Tibial artery (tissue), 4 donors: ENCODE results near the gene DDO.

Experiments used
- DNase-seq, 2 donors: peaks; one replicate each; pipeline ENCODE4 v3.0.0-alpha.2; 2019
- H3K27ac ChIP-seq, 2 donors: fragments of 200-600 bp; sonication (generic) in 1 of 2; 1 replicate in 1 of 2; 2 replicates in 1 of 2; pipeline ENCODE4 v1.5.1; 2018 to 2019; ENCODE audit warnings: mild to moderate bottlenecking in 1 of 2
- H3K27me3 ChIP-seq, 2 donors: fragments of 200-600 bp; sonication (generic) in 1 of 2; one replicate each; pipeline versions ENCODE4 v1.5.1 to v1.6.0; 2016 to 2019
- H3K36me3 ChIP-seq, 3 donors: fragments of 200-600 bp; sonication (generic) in 2 of 3; one replicate each; pipeline ENCODE4 v1.5.1; 2016 to 2019; ENCODE audit warnings: mild to moderate bottlenecking in 2 of 3
- H3K4me1 ChIP-seq, 4 donors: fragments of 200-600 bp; sonication (generic) in 2 of 4; 1 replicate in 3 of 4; 2 replicates in 1 of 4; pipeline ENCODE4 v1.5.1; 2016 to 2019
- H3K4me3 ChIP-seq, 2 donors: fragments of 200-600 bp; sonication (generic) in 1 of 2; 1 replicate in 1 of 2; 2 replicates in 1 of 2; pipeline ENCODE4 v1.5.1; 2018 to 2019; ENCODE audit warnings: mild to moderate bottlenecking in 2 of 2
- H3K9me3 ChIP-seq, 3 donors: fragments of 200-600 bp; sonication (generic) in 1 of 3; one replicate each; pipeline ENCODE4 v1.5.1; 2016 to 2019
- CTCF ChIP-seq, 2 experiments: fragments of 200-600 bp in 1 of 2; fragments of 450-650 bp in 1 of 2; IDR thresholded peaks; one replicate each; pipeline ENCODE4 v1.5.1; 2017 to 2019; ENCODE audit warnings: antibody characterized with exemption in 2 of 2, mild to moderate bottlenecking in 1 of 2, moderate library complexity in 1 of 2
- intact Hi-C: fragments of 100-400 bp; cut with DNase I; formaldehyde crosslinking; loops from one replicate; pipeline ENCODE4 v1.15.0; 2023; ENCODE audit warnings: low total_unique reads

Gene DDO

GRCh38 chr6:110456694-110457093 is 41.3 kb upstream of the DDO start:
- no peak for TF ChIP-seq CTCF (IDR thresholded peaks at IDR 0.05)
- H3K4me3 ChIP-seq = no peak overlapping the region
- intact Hi-C loops = no loop called here

GRCh38 chr6:110449541-110449895 is 34.1 kb upstream of the DDO start:
- intact Hi-C loops = no loop called here
- no peak for DNase-seq

More at GRCh38 chr6:110456694-110457093, 41.3 kb upstream of the DDO start:
- Histone ChIP-seq H3K36me3 (no peaks in the 10 kb centered on the region), H3K27ac (no peak overlapping the region), H3K4me1 (no peaks in the 10 kb centered on the region), H3K27me3 (peaks cover 0 to 3% of the 10 kb centered on the region in 2 donors), H3K9me3 (peaks cover 0 to 11% (median 0%) of the 10 kb centered on the region in 3 donors)
- no peak for DNase-seq

GRCh38 chr6:110448846-110449540 is 33.6 kb upstream of the DDO start:
- DNase-seq = no peak
- H3K4me3 ChIP-seq = no peak overlapping the region
- H3K27me3 ChIP-seq = no peaks in the 10 kb centered on the region
- H3K4me1 ChIP-seq = no peaks in the 10 kb centered on the region
- no peaks in the 10 kb centered on the region for H3K36me3 ChIP-seq
- no peak for TF ChIP-seq CTCF (IDR thresholded peaks at IDR 0.05)
- H3K27ac ChIP-seq = no peak overlapping the region
- intact Hi-C loops = no loop called here
- no peaks in the 10 kb centered on the region for H3K9me3 ChIP-seq

More at GRCh38 chr6:110449541-110449895, 34.1 kb upstream of the DDO start:
- no peaks in the 10 kb centered on the region for H3K4me1 ChIP-seq
- H3K4me3 ChIP-seq = no peak overlapping the region
- no peak for TF ChIP-seq CTCF (IDR thresholded peaks at IDR 0.05)
- H3K27me3 ChIP-seq = no peaks in the 10 kb centered on the region
- no peaks in the 10 kb centered on the region for H3K9me3 ChIP-seq
- no peak overlapping the region for H3K27ac ChIP-seq
- no peaks in the 10 kb centered on the region for H3K36me3 ChIP-seq

GRCh38 chr6:110447761-110448160 is 32.4 kb upstream of the DDO start:
- intact Hi-C loops = no loop called here
- no peak for TF ChIP-seq CTCF (IDR thresholded peaks at IDR 0.05)
- H3K27ac ChIP-seq = no peak overlapping the region
- no peaks in the 10 kb centered on the region for H3K4me1 ChIP-seq
- H3K36me3 ChIP-seq = no peaks in the 10 kb centered on the region
- H3K9me3 ChIP-seq = no peaks in the 10 kb centered on the region
- no peaks in the 10 kb centered on the region for H3K27me3 ChIP-seq
- DNase-seq = no peak
- no peak overlapping the region for H3K4me3 ChIP-seq

- Histone ChIP-seq H3K36me3 (no peaks in the 10 kb centered on the region), H3K4me1 (no peaks in the 10 kb centered on the region), H3K4me3 (no peak overlapping the region), H3K27me3 (no peaks in the 10 kb centered on the region), H3K9me3 (no peaks in the 10 kb centered on the region), H3K27ac (no peak overlapping the region)
- intact Hi-C loops = no loop called here
- no peak for DNase-seq
- TF ChIP-seq CTCF (IDR thresholded peaks at IDR 0.05) = no peak
These were observed 31.0 kb upstream of the DDO start for GRCh38 chr6:110446405-110446804.

- TF ChIP-seq CTCF (IDR thresholded peaks at IDR 0.05) = no peak
- H3K9me3 ChIP-seq = no peaks in the 10 kb centered on the region
- no peak for DNase-seq
- intact Hi-C loops = no loop called here
- H3K27me3 ChIP-seq = no peaks in the 10 kb centered on the region
- H3K4me1 ChIP-seq = no peaks in the 10 kb centered on the region
- H3K4me3 ChIP-seq = no peak overlapping the region
- no peaks in the 10 kb centered on the region for H3K36me3 ChIP-seq
- H3K27ac ChIP-seq = no peak overlapping the region
These were observed 24.7 kb upstream of the DDO start for GRCh38 chr6:110440026-110440425.
